SJSA1 (cell line): Measurements from ENCODE around the gene RNF208. TPM values are rescaled to one million over a fixed set of nuclear protein-coding genes. Genes with fewer than 3 reads are reported as not detected.

Experiments used
- DNase-seq, 2 experiments: peaks; one replicate each; pipeline ENCODE4 v3.0.0-alpha.2; 2015 to 2020; ENCODE audit warnings: low spot score in 2 of 2, low read depth in 1 of 2
- H3K27ac ChIP-seq: fragments of 250-450 bp; sonication (Bioruptor Pico); 2 replicates; pipeline ENCODE4 v1.5.1; 2020; ENCODE audit warnings: mild to moderate bottlenecking, moderate library complexity
- H3K27me3 ChIP-seq: fragments of 250-450 bp; sonication (Bioruptor Pico); replicated peaks from 2 replicates; pipeline ENCODE4 v1.5.1; 2020; ENCODE audit warnings: mild to moderate bottlenecking, moderate library complexity
- H3K36me3 ChIP-seq: fragments of 250-450 bp; sonication (Bioruptor Pico); 2 replicates; pipeline ENCODE4 v1.5.1; 2020; ENCODE audit warnings: mild to moderate bottlenecking
- H3K4me1 ChIP-seq: fragments of 250-450 bp; sonication (Bioruptor Pico); replicated peaks from 2 replicates; pipeline ENCODE4 v1.6.1; 2021; ENCODE audit warnings: mild to moderate bottlenecking
- H3K4me3 ChIP-seq: fragments of 250-450 bp; sonication (Bioruptor Pico); 2 replicates; pipeline ENCODE4 v1.5.1; 2020; ENCODE audit warnings: mild to moderate bottlenecking
- H3K9me3 ChIP-seq: fragments of 250-450 bp; sonication (Bioruptor Pico); replicated peaks from 2 replicates; pipeline ENCODE4 v1.5.1; 2020; ENCODE audit warnings: mild to moderate bottlenecking
- total RNA-seq: library from RNA; depleted of rRNA; stranded (reverse); fragments of >200 nt; shearing (Covaris generic); gene quantifications from 2 replicates; pipeline ENCODE4 v1.2.3, GENCODE V29; 2014; rRNA removed

The RNF208 gene, protein sequence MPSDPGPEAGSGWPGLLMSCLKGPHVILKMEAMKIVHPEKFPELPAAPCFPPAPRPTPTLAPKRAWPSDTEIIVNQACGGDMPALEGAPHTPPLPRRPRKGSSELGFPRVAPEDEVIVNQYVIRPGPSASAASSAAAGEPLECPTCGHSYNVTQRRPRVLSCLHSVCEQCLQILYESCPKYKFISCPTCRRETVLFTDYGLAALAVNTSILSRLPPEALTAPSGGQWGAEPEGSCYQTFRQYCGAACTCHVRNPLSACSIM
- not detected in 2 replicates for total RNA-seq

- Histone ChIP-seq H3K9me3 (no peaks in the 10 kb centered on the region), H3K4me3 (peak within 1 kb of the TSS; percentile 82), H3K4me1 (peaks cover 29% of the 10 kb centered on the region), H3K27me3 (no peaks in the 10 kb centered on the region), H3K36me3 (peaks cover 19% of the 10 kb centered on the region), H3K27ac (no peak within 1 kb of the TSS)
- DNase-seq = no peak
Observed at GRCh38 chr9:137222190-137223077, at the start of gene RNF208. Gene RNF208, minus strand, starts transcription at chr9:137222240. Its CDS starts 1,028 bp downstream, at chr9:137221212.

DNA sequence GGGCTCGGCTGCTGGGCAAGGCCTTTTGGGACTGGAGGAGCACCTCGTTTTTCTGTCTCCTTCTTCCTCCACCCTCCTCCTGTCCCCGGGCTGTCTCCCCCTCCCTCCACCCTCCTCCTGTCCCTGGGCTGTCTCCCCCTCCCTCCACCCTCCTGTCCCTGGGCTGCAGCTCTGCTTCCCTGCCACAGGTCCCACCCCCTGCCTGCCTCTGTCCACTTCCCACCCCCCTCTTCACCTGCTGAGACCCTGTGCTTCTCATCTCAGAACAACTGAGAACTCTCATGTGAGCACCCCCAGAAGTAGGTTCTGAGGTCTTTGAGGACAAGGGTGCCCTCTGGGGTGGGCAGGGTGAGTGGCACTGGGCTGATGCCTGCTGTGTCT, 49.6 kb upstream of the RNF208 start:
- H3K27me3 ChIP-seq = no peaks in the 10 kb centered on the region
- DNase-seq = no peak
- H3K4me3 ChIP-seq = no peak overlapping the region
- no peaks in the 10 kb centered on the region for H3K9me3 ChIP-seq
- peaks cover 13% of the 10 kb centered on the region for H3K4me1 ChIP-seq
- H3K36me3 ChIP-seq = peaks cover 57% of the 10 kb centered on the region
- no peak overlapping the region for H3K27ac ChIP-seq

DNA sequence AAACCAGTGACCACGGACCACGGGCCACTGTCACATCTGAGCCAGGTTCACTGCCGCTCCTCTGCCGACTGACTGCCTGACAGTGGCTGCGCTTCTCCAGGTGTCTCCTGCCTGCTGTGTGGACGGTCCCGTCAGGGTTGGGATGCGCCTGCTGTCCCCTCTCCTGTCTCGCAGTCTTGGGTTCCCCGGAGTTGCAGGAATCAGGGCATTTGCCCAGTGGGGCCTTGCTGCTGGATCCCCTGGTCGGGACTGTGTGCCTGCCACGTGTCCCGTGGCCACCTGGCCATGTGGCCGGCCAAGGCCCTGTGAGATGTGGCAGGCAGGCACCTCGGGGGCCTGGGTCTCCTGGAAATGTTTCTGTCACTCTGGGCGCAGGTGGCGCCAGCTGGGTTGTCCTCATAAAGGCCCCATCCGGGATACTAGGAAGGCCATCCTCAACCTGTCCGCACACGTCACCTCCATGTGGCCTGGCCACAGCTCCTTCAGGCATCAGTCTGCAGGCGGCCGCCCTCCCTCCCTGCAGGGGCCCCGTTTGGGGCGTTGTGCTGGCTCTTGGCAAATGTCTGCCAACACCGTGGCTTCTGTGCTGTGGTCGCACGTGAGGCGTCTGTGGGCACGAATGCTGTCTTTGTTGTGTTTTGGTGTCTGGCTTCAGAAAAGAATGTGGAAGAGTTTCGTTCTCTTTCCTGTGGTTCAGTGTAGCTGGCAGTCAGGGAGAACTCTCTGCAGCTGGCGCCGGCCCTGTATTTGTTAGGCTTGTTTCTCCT, 49.1 kb upstream of the RNF208 start:
- Histone ChIP-seq H3K9me3 (no peaks in the 10 kb centered on the region), H3K27ac (no peak overlapping the region), H3K4me1 (peaks cover 12% of the 10 kb centered on the region), H3K36me3 (peaks cover 59% of the 10 kb centered on the region), H3K27me3 (no peaks in the 10 kb centered on the region), H3K4me3 (no peak overlapping the region)
- DNase-seq = no peak

DNA sequence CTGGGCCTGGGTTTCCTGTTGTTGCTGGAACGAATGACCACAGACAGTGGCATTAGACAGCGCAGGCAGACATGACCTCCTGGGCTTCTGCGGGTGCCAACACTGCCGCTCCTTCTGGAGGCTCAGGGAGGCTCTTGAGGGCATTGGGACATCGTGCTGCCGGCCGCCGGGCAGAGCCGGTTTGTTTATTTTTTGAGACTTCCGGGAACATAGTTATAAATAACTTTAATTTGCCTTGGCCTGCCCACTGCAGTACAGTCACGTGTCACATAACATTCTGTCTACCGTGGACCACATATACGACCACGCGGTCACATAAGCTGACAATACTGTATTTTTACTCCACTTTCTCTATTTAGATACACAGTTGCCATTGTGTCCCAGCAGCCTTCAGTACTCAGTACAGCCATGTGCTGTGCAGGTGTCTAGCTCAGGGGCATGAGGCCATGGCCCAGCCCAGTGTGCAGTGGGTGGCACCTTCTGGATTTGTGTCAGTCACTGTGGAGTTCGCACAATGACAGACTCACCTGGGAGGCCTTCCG, 47.3 kb upstream of the RNF208 start:
- H3K36me3 ChIP-seq = peaks cover 71% of the 10 kb centered on the region
- H3K4me1 ChIP-seq = peaks cover 12% of the 10 kb centered on the region
- no peaks in the 10 kb centered on the region for H3K9me3 ChIP-seq
- H3K4me3 ChIP-seq = no peak overlapping the region
- H3K27me3 ChIP-seq = no peaks in the 10 kb centered on the region
- no peak overlapping the region for H3K27ac ChIP-seq
- DNase-seq = no peak

- no peak overlapping the region for H3K4me3 ChIP-seq
- peaks cover 12% of the 10 kb centered on the region for H3K4me1 ChIP-seq
- H3K9me3 ChIP-seq = no peaks in the 10 kb centered on the region
- H3K36me3 ChIP-seq = peaks cover 78% of the 10 kb centered on the region
- H3K27ac ChIP-seq = no peak overlapping the region
- H3K27me3 ChIP-seq = no peaks in the 10 kb centered on the region
- DNase-seq = no peak
Observed at GRCh38 chr9:137268538-137269201, 46.6 kb upstream of the RNF208 start.

- Histone ChIP-seq H3K9me3 (no peaks in the 10 kb centered on the region), H3K27me3 (no peaks in the 10 kb centered on the region), H3K4me1 (peaks cover 12% of the 10 kb centered on the region)
Observed at GRCh38 chr9:137267933-137268355, 45.9 kb upstream of the RNF208 start.

DNA sequence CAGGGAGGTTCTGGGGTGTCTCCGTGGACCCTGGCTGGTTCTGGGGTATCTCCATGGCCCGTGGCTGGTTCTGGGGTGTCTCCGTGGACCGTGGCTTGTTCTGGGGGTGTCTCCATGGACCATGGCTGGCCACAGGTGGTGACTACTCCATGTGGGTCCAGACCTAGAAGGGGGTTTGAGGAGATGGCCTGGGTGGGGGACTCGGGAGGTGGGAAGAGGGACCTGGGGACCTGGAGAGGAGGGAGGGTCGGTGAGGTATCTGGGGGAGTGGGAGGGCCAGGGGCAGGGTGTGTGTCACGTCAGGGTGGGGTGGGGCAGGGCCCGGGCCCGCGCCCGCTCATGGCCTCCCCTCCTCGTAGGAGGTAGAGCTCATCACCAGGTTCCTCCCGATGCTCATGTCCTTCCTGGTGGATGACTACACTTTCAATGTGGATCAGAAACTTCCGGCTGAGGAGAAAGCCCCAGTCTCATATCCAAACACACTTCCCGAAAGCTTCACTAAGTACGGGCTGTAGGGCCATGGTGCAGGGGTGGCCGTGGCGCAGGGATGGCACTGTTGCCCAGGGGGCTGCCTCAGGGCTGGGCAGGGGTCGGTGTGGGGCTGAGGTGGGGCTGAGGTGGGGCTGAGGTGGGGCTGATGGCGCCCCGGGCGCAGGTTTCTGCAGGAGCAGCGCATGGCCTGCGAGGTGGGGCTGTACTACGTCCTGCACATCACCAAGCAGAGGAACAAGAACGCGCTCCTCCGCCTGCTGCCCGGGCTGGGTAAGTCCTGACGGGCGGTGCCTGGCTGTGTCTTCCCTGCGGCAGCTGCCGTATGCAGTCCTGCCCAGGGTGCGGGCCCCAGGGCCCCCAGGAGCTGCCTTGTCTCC, 44.8 kb upstream of the RNF208 start:
- no peak for DNase-seq
- peaks cover 71% of the 10 kb centered on the region for H3K36me3 ChIP-seq
- H3K9me3 ChIP-seq = no peaks in the 10 kb centered on the region
- H3K27ac ChIP-seq = no peak overlapping the region
- peaks cover 12% of the 10 kb centered on the region for H3K4me1 ChIP-seq
- no peaks in the 10 kb centered on the region for H3K27me3 ChIP-seq
- H3K4me3 ChIP-seq = no peak overlapping the region

More at GRCh38 chr9:137267933-137268355, 45.9 kb upstream of the RNF208 start:
- Histone ChIP-seq H3K36me3 (peaks cover 76% of the 10 kb centered on the region), H3K27ac (no peak overlapping the region), H3K4me3 (no peak overlapping the region)
- DNase-seq = no peak

- Histone ChIP-seq H3K27me3 (no peaks in the 10 kb centered on the region), H3K4me3 (no peak overlapping the region), H3K9me3 (no peaks in the 10 kb centered on the region), H3K27ac (no peak overlapping the region), H3K4me1 (peaks cover 12% of the 10 kb centered on the region), H3K36me3 (peaks cover 68% of the 10 kb centered on the region)
- DNase-seq = no peak
Observed at GRCh38 chr9:137266162-137266527, 44.1 kb upstream of the RNF208 start.

DNA sequence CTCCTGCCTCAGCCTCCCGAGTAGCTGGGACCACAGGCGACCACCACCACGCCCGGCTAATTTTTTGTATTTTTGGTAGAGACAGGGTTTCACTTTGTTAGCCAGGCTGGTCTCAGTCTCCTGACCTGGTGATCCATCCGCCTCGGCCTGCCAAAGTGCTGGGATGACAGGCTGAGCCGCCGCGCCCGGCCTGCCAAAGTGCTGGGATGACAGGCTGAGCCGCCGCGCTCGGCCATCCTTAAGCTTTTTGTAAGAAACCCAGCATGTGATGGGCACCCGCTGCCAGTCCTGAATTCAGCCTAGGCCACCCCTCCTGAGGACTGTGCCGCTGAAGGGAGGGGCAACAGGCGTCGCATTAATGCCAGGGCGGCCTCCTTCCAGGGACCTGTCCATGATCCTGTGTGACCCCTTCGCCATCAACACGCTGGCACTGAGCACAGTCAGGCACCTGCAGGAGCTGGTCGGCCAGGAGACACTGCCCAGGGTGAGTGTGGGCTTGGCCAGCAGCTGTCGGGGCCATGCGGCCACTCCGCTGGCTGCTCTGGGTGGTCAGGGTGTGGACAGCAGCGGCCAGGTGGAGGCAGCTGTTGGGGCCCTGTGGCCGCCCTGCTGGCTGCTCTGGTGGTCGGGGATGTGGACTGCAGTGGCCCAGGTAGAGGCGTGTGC, 43.6 kb upstream of the RNF208 start:
- no peak overlapping the region for H3K27ac ChIP-seq
- no peaks in the 10 kb centered on the region for H3K9me3 ChIP-seq
- no peak for DNase-seq
- peaks cover 63% of the 10 kb centered on the region for H3K36me3 ChIP-seq
- no peaks in the 10 kb centered on the region for H3K27me3 ChIP-seq
- peaks cover 12% of the 10 kb centered on the region for H3K4me1 ChIP-seq
- H3K4me3 ChIP-seq = no peak overlapping the region

- no peaks in the 10 kb centered on the region for H3K27me3 ChIP-seq
- no peak overlapping the region for H3K4me3 ChIP-seq
- peaks cover 7% of the 10 kb centered on the region for H3K4me1 ChIP-seq
- H3K27ac ChIP-seq = no peak overlapping the region
- DNase-seq = no peak
- no peaks in the 10 kb centered on the region for H3K9me3 ChIP-seq
- peaks cover 52% of the 10 kb centered on the region for H3K36me3 ChIP-seq
Observed at GRCh38 chr9:137264067-137264466, 42.0 kb upstream of the RNF208 start.

DNA sequence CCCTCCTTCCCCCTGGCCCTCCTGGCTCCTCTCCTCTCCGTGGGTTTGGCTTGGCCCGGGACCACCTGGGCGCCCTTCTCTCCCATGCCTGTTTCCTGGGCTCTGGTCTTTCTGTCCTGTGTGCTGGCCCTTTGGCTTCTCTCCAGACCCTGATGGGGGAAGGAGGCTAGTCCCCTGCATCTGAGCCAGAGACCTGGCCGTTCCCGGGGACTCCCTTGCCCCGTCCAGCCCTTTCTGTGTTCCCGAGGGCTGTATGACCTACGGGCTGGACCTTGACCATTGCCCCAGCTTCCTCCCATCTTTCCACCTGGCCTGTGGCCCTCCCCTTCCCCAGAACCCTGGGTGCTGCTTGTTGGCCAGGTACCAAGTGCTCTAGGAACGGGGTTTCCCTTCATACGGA, 41.5 kb upstream of the RNF208 start:
- Histone ChIP-seq H3K9me3 (no peaks in the 10 kb centered on the region), H3K4me3 (no peak overlapping the region), H3K36me3 (peaks cover 51% of the 10 kb centered on the region), H3K27ac (no peak overlapping the region), H3K4me1 (peaks cover 1% of the 10 kb centered on the region), H3K27me3 (no peaks in the 10 kb centered on the region)
- DNase-seq = no peak

GRCh38 chr9:137262909-137263285, 40.9 kb upstream of the RNF208 start:
- Histone ChIP-seq H3K27ac (no peak overlapping the region), H3K36me3 (peaks cover 46% of the 10 kb centered on the region), H3K27me3 (no peaks in the 10 kb centered on the region), H3K9me3 (no peaks in the 10 kb centered on the region), H3K4me3 (no peak overlapping the region), H3K4me1 (no peaks in the 10 kb centered on the region)
- no peak for DNase-seq
